Rectal smooth muscle tissue (tissue), 1 donor: ENCODE data around the gene BICRA.
A peak's percentile ranks its signal among the peaks of the same experiment; 100 is the strongest.
"Not testable (repeated sequence)": the region's sequence is repeated elsewhere in the genome, so short reads cannot be mapped to it uniquely, and the experiment has no call there.

Experiments used
- H3K27ac ChIP-seq: one replicate; pipeline ENCODE4 v1.7.0; 2013; ENCODE audit warnings: low read depth, low read length, inconsistent platforms
- H3K27me3 ChIP-seq: one replicate; pipeline ENCODE4 v1.7.0; 2013; ENCODE audit warnings: low read length; ENCODE audit not compliant: control insufficient read depth, insufficient read depth
- H3K36me3 ChIP-seq: one replicate; pipeline ENCODE4 v1.7.0; 2013; ENCODE audit warnings: low read length; ENCODE audit not compliant: control insufficient read depth, insufficient read depth
- H3K4me1 ChIP-seq: one replicate; pipeline ENCODE4 v1.7.0; 2013; ENCODE audit warnings: low read length; ENCODE audit not compliant: control insufficient read depth, insufficient read depth
- H3K4me3 ChIP-seq: one replicate; pipeline ENCODE4 v1.7.0; 2013; ENCODE audit warnings: low read length
- H3K9ac ChIP-seq: one replicate; pipeline ENCODE4 v1.7.0; 2013; ENCODE audit warnings: low read length

The BICRA gene

DNA sequence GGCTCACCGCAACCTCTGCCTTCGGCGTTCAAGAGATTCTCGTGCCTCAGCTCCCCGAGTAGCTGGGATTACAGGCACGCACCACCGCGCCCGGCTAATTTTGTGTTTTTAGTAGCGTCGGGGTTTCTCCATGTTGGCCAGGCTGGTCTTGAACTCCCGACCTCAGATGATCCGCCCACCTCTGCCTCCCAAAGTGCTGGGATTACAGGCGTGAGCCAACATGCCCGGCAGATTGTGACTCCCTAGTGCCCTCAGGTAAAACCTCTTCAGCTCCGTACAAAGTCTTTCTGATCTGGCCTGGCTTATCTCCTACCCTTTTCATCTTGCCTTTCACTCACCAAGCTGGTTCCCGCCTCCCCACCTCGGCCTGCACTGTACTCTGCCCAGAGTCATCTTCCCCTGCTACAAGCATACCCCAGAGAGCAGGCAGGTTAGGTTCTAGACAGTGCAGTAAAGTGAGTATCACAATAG lies 15.0 kb downstream of the BICRA start:
- Histone ChIP-seq H3K9ac (no peak overlapping the region), H3K27ac (no peak overlapping the region), H3K36me3 (no peaks in the 10 kb centered on the region), H3K27me3 (no peaks in the 10 kb centered on the region), H3K4me3 (no peak overlapping the region), H3K4me1 (peaks cover 16% of the 10 kb centered on the region)

DNA sequence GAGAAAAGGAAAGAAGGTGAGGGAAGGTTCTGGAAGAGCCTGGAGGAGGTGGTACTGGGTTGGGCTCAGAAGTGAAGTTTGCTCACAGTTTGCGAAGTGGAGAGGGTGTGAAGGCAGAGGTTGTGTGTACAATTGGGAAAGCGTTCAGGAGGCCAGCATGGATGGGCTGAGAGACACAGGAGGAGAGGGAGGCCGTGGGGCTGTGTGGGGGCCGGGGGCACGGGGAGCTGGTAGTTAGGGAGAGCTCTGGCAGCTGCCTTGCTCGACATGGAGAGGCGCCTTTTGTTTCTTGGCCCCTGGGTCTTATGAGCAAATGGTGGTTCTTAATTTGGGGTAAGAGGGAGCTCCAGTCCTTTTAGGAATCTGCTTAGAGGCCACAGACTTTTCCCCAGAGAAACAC lies 16.7 kb downstream of the BICRA start:
- Histone ChIP-seq H3K4me1 (peaks cover 16% of the 10 kb centered on the region), H3K9ac (no peak overlapping the region), H3K4me3 (no peak overlapping the region), H3K36me3 (no peaks in the 10 kb centered on the region), H3K27me3 (no peaks in the 10 kb centered on the region), H3K27ac (peak overlapping the region; percentile 85)

GRCh38 chr19:47626238-47626637 lies 17.3 kb downstream of the BICRA start:
- H3K27ac ChIP-seq, result peak overlapping the region; percentile 85

DNA sequence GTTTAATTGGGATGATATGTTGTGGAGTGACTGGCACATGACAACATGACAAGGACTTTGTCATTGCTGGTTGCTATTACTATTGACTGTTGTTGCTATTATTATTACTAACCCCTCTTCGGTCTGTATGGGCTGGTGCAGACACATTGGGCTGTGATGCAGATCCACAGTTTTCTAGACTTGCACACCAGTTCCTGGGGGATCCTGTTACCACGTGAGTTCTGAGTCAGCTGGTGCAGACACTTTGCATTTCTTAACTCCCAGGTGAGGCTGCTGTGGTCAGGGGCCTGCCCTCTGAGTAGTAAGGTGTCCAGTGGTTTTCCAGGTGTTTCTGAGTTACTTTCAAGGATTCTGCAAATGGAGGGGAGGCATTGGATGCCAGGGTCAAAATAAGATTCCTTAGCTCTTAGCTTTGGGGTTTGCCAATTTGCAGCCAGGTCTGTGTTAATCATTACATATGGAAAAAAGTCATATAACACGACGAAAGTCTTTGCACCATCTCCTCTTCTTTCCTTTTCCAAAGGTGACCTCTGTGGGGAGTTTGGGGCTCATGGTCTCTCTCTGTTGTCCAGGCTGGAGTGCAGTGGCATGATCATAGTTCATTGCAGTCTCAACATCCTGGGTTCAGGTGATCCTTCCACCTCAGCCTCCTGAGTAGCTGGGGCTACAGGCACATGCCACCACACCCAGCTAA lies 19.3 kb downstream of the BICRA start:
- Histone ChIP-seq H3K4me1 (peaks cover 26% of the 10 kb centered on the region), H3K27me3 (no peaks in the 10 kb centered on the region), H3K9ac (no peak overlapping the region), H3K4me3 (no peak overlapping the region), H3K27ac (no peak overlapping the region), H3K36me3 (no peaks in the 10 kb centered on the region)

More at GRCh38 chr19:47626238-47626637, 17.3 kb downstream of the BICRA start:
- no peaks in the 10 kb centered on the region for H3K27me3 ChIP-seq
- H3K36me3 ChIP-seq, result no peaks in the 10 kb centered on the region
- H3K4me3 ChIP-seq, result peak overlapping the region; percentile 21
- H3K4me1 ChIP-seq, result peaks cover 18% of the 10 kb centered on the region
- H3K9ac ChIP-seq, result no peak overlapping the region

DNA sequence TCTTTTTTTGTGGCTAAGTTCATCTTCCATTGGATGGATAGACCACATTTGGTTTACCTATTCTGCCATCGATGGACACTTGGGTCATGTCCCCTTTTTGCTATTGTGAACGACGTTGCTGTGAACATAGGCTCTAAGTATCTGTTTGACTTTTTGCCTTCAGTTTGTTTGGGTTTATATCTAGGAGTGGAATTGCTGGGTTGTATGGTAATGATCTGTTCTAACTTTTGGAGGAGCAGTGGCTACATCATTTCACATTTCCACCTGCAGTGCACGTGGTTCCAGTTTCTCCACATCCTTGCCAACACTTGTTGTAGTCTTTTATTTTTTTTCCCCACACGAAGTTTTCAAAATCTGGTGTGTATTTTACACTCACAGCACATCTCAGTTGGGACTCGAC lies 21.7 kb downstream of the BICRA start:
- Histone ChIP-seq H3K27me3 (no peaks in the 10 kb centered on the region), H3K36me3 (no peaks in the 10 kb centered on the region), H3K4me1 (peaks cover 33% of the 10 kb centered on the region), H3K9ac (no peak overlapping the region), H3K4me3 (no peak overlapping the region), H3K27ac (no peak overlapping the region)

DNA sequence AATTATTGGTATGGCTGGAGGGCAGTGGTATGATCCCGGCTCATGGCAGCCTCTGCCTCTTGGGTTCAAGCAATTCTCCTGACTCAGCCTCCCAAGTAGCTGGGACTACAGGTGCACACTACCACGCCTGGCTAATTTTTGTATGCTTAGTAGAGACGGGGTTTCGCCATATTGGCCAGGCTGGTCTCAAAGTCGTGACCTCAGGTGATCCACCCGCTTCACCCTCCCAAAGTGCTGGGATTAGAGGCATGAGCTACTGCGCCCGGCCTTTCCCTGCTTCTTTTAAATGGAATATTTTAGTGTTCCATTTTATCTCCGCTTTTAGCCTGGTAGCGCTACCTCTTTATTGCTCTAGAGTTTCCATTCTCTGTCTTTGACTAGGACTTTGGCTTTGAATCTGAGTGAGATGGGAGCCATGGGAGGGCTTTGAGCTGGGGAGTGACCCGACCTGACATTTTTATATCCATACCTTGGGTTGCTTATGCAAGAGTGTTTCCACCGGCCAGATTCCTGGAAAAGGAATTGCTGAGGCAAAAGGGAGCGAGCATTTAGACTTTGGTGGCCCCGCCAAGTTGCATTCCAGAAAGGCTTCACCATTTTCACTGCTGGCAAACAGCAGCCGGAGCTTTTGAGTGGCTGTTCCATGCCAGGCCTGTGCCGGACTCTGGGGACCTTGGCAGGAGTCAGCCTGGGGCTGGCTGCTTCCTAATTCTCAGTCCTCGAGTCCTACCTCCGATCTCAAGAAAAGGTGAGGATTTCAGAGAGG lies 22.9 kb downstream of the BICRA start:
- H3K4me3 ChIP-seq, result no peak overlapping the region
- H3K9ac ChIP-seq, result no peak overlapping the region
- H3K27ac ChIP-seq, result peak overlapping the region; percentile 34
- peaks cover 26% of the 10 kb centered on the region for H3K4me1 ChIP-seq
- no peaks in the 10 kb centered on the region for H3K36me3 ChIP-seq
- H3K27me3 ChIP-seq, result no peaks in the 10 kb centered on the region

- no peak overlapping the region for H3K4me3 ChIP-seq
- peak overlapping the region; percentile 90 for H3K27ac ChIP-seq
- H3K4me1 ChIP-seq, result peaks cover 28% of the 10 kb centered on the region
- no peaks in the 10 kb centered on the region for H3K36me3 ChIP-seq
- H3K27me3 ChIP-seq, result no peaks in the 10 kb centered on the region
- H3K9ac ChIP-seq, result no peak overlapping the region
Measured at GRCh38 chr19:47633517-47633916, 24.6 kb downstream of the BICRA start.

DNA sequence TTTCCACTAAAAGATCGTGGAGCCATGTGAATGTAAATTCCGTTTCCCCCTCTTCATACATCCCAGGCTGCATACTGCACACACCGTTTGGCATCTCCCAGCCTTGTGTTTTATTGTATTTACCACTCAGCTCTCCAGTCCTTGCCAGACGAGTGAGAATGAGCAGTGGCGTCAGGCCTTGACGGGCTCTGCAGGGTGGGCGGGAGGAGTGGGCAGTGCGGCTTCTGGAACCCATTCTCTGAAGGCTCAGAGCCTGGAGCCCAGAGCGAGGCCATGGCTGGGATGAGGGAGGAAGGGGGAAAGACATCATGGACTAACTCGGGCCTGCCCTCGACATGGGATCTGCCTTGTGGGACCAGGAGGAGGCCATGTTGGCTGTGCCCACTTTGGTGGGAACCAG lies 25.1 kb downstream of the BICRA start:
- no peaks in the 10 kb centered on the region for H3K36me3 ChIP-seq
- peak overlapping the region; percentile 90 for H3K27ac ChIP-seq
- no peak overlapping the region for H3K9ac ChIP-seq
- no peaks in the 10 kb centered on the region for H3K27me3 ChIP-seq
- no peak overlapping the region for H3K4me3 ChIP-seq
- peaks cover 28% of the 10 kb centered on the region for H3K4me1 ChIP-seq

GRCh38 chr19:47635152-47635754 lies 26.3 kb downstream of the BICRA start:
- not testable (repeated sequence) for H3K27me3 ChIP-seq, H3K4me3 ChIP-seq, H3K36me3 ChIP-seq, H3K9ac ChIP-seq, H3K27ac ChIP-seq
- peaks cover 28% of the 10 kb centered on the region for H3K4me1 ChIP-seq

GRCh38 chr19:47637550-47637949 lies 28.6 kb downstream of the BICRA start:
- no peak overlapping the region for H3K9ac ChIP-seq
- H3K27me3 ChIP-seq, result no peaks in the 10 kb centered on the region
- peaks cover 20% of the 10 kb centered on the region for H3K4me1 ChIP-seq
- no peaks in the 10 kb centered on the region for H3K36me3 ChIP-seq
- no peak overlapping the region for H3K4me3 ChIP-seq
- peak overlapping the region; percentile 71 for H3K27ac ChIP-seq

DNA sequence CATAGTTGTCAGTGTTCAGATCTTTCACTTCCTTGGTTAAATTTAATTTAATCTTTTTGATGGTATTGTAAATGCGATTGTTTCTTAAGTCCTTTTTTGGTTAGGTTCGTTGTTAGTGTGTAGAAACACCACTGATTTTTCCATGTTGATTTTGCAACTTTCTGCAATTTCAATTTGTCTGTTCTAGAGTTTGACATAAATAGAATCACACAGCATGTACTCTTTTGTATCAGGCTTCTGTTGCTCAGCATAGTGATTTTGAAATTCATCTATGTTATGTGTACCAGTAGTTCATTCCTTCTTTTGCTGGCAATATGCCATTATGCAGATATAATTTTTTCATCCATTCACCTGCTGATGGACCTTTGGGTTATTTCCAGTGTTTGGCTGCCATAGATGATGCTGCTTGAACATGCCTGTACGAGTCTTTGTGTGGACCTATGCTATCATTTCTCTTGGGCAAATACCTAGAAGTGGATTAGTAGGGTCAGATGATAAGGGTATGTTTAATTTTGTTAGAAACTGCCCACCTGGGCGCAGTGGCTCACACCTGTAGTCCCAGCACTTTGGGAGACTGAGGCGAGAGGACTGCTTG lies 33.1 kb downstream of the BICRA start:
- H3K36me3 ChIP-seq, result peaks cover 3% of the 10 kb centered on the region

DNA sequence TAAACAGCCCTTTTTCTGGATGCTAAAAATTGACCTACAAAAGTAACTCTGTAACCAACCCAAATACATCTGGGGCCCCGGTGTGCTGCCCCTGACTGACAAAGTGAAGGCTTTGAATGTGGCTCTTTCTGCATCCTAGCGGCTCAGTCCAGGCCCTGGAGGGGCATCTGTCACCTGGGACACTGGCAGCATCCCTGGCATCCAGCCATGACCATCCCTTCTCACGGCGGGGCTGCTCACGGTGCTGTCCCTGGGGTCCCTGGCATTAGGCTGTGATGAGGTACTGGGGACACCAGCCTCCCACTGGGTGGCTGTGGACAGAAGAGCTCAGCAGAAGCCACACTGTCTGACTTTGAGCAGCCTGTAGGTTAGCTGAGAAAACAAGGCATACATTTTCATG lies 34.3 kb downstream of the BICRA start:
- peaks cover 9% of the 10 kb centered on the region for H3K4me1 ChIP-seq
- no peak overlapping the region for H3K27ac ChIP-seq
- H3K27me3 ChIP-seq, result no peaks in the 10 kb centered on the region
- no peak overlapping the region for H3K9ac ChIP-seq
- peaks cover 3% of the 10 kb centered on the region for H3K36me3 ChIP-seq
- no peak overlapping the region for H3K4me3 ChIP-seq

More for the DNA sequence above, 33.1 kb downstream of the BICRA start:
- H3K27me3 ChIP-seq, result no peaks in the 10 kb centered on the region
- no peak overlapping the region for H3K27ac ChIP-seq
- no peak overlapping the region for H3K9ac ChIP-seq
- no peak overlapping the region for H3K4me3 ChIP-seq
- H3K4me1 ChIP-seq, result peaks cover 14% of the 10 kb centered on the region
